GM12874 (cell line): ENCODE data around the gene SYNE2.

Experiments used
- CTCF ChIP-seq: IDR thresholded peaks from 2 replicates; pipeline ENCODE4 v1.5.1; 2011; ENCODE audit warnings: low read depth, mild to moderate bottlenecking, control low read depth, low read length, moderate library complexity; ENCODE audit not compliant: insufficient read depth

SYNE2 gene

DNA sequence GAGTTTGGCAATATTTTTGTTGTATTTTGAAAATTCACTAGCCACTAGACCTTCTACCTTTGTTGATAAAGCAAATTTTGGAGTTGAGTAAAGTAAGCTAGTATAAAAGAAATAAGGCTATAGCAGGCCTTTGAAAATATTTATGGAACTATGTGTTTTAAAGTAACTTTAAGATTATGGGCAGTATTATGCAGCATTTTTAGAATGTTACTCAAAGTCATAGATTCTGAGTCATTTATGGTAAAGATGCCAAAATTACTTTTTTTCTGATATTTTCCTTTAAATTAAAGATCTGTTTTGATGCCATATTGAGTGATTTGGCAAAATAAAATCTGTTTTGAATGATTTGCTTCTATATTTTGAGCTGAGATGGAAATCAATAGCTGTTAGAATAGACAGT is 57.2 kb downstream of the SYNE2 start:
- no peak for TF ChIP-seq CTCF

DNA sequence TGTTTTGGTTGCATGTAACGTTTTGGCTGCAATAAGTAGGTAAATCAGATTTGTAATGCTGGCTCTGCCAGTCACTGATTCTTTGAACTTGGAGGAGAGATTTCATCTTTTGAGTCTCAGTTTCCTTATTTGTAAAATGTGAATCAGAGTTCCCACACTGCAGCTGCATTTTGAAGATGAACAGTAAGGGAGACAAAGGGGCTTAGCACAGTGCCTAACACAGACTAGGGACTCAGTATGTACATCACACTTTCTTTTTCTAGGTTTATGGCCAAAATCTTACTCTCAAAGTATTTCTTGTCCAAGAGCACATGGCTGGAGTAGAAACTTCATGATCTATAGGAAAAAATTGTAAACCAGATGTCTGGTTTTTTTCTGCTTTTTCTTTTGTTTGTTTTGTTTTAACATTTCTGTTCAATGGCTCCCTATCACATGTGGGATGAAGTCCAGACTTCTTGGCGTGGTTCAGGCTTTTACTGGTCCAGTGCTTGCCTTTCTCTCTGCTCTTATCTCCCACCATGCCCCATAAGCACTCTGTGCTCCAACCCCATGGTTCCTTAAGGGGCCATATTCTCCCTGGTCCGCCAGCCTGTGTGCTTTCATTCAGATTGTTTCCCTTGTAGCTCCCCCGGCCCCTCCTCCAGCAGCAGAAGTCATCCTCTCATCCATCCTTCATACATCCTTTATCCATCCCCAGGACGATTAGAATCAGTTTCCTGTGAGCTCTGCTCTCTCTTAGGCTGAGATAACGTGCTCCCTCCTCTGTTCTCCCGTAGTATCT is 58.0 kb downstream of the SYNE2 start:
- TF ChIP-seq CTCF: no peak

DNA sequence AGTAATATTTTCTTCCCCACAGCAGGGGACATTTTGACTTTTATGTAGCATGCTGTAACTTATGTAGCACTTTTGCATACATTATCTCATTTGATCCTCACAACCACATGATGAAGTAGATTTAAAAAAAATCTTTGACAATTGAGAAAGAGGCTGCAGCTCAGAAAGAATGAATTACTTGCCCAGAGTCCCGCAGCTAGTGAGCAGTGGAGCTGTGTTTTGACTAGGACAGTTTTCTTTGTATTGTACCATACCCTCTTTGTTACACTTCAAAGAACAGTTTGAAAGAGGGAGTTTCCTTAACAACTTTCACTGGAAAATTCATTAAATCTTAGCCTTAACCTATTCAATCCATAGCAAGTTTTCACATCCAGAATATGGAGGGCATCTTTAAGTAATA is 58.6 kb downstream of the SYNE2 start:
- no peak for TF ChIP-seq CTCF

DNA sequence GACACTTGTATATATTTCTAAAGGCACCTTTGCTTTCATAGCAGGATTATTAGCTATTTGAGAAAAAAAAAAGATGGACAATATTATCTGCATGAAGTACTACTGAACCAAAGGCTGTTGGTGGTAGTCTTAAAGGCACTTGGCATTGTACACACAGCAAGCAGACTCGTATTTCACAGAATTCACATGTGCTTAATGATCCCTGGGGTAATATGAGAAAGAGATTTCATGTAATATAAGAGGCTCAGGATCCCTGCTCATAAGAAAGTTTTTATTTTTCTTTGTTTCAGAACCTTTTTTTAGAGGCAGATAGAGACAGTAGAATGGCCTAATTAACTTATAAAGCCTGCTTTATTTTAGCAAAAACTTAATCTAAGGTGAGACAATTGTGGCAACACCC is 59.5 kb downstream of the SYNE2 start:
- no peak for TF ChIP-seq CTCF

DNA sequence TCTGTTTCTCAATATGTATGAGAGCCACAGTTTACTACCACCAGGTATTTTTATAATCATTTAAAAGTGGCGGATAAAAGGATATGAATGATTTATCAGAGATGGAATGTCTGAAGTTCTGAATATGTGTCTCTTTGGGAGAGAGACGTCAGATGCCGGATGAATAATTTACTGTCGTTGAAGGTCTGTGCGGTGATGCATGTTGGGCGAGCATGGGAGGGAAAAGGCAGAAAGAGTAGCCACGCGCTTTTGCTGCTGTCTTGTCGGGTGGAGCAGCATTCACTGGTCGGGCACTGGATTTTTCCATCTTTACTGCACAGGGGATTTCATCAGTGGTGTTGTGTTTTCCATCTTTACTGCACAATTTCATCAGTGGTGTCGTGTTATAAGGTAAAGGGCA is 65.6 kb downstream of the SYNE2 start:
- no peak for TF ChIP-seq CTCF

DNA sequence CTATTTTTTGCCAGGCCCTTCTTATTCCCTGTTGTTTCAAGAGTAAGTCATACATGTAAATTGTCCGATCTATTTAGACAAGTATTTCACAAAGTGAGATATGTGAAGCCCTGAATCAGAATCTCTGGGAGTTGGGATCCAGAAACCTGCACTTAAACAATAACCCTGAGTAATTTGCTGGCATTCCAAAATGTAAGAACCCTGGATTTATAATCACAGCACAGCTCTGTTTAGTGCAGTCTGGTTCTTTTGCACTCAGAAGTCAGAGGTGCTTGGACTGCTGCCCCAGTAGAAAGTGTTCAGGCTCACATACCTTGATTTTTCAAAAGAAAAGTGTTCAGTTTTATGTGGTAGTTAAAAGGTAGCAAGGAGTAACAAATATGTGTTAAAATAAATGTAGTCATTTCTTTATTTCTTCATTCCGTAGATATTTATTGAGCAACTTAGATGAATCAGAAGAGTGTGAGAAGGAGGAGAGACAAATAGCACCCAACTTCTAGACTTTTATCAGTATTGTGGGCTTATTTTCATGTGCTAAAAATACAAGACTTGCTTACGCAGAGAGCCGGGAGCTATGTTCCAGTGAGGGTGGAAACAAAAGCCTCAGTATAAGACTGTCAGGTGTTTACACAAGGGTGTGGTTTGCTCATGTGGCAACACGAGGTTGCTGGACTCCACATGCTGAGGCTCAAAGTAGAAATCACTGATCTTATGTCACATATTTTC is 70.1 kb downstream of the SYNE2 start:
- no peak for TF ChIP-seq CTCF

GRCh38 chr14:63923422-63923752 is 70.6 kb downstream of the SYNE2 start:
- no peak for TF ChIP-seq CTCF
